HL-60 (cell line): ENCODE results near the gene TOMM20.
A peak's percentile ranks its signal among the peaks of the same experiment; 100 is the strongest.

ENCODE experiments used
- CTCF ChIP-seq: IDR thresholded peaks from one replicate; pipeline ENCODE4 v1.5.1; 2011; ENCODE audit warnings: low read length, control low read depth, inconsistent platforms; ENCODE audit not compliant: insufficient read depth
- GABPA ChIP-seq: IDR thresholded peaks from 2 replicates; pipeline ENCODE4 v1.6.1; 2012; ENCODE audit warnings: low read depth
- POLR2AphosphoS5 ChIP-seq: IDR thresholded peaks from 2 replicates; pipeline ENCODE4 v1.6.1; 2012; ENCODE audit warnings: low read depth
- REST ChIP-seq: IDR thresholded peaks from 2 replicates; pipeline ENCODE4 v1.6.1; 2012; ENCODE audit warnings: low read depth; ENCODE audit not compliant: insufficient replicate concordance
- SPI1 ChIP-seq: IDR thresholded peaks from 2 replicates; pipeline ENCODE4 v1.6.1; 2012; ENCODE audit warnings: low read depth, mild to moderate bottlenecking, borderline replicate concordance

- TF ChIP-seq CTCF (no peak), GABPA (peak; percentile 78), POLR2AphosphoS5 (peak; percentile 96), REST (peak; percentile 38), SPI1 (no peak)
Measured at GRCh38 chr1:235128456-235129328, at the start of gene TOMM20.
